Fibroblast of skin of right quadriceps (primary cell): Measurements from ENCODE around the gene AGRN.
A peak's percentile ranks its signal among the peaks of the same experiment; 100 is the strongest.

ENCODE experiments used
- DNase-seq: peaks from one replicate; pipeline ENCODE4 v3.0.0-alpha.2; 2013

Gene AGRN

DNA sequence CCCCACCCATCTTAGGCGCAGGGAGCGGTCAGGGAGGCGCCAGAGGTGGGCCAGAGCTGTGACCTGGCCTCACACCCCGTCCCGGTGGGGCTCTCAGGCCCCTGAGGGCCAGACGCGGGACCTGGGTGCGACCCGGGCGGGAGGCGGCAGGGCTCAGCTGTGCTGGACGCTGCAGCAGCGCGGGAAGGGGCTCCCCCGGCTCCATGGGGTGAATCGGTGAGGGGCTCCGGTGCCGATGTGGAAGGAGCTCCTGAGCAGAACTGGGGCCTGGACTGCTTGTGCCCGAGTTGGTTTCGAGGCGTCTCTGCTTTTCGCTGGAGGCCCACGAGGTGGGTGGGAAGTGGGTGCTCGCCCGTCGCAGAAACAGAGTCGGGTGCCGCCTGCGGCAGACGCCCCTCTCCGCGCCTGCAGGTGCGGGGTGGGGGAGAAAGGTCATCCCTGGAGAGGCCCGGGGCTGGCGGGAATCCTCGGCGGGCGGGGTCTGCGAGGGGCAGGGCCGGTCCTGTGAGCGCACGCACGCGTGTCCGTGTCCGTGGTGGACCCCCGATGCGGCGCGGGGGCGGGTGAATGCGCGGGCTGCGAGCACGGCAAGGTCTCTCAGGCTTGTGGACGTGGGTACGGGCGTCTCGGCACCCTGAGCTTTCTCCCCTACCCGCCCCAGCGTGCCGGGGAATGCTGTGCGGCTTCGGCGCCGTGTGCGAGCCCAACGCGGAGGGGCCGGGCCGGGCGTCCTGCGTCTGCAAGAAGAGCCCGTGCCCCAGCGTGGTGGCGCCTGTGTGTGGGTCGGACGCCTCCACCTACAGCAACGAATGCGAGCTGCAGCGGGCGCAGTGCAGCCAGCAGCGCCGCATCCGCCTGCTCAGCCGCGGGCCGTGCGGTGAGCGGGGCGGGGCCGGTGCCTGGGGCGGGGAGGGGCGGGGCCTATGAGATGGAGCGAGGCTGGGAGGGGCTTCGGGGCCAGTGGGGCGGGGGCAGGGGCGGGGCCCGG is 20.4 kb downstream of the AGRN start:
- peak; percentile 87 for DNase-seq

DNA sequence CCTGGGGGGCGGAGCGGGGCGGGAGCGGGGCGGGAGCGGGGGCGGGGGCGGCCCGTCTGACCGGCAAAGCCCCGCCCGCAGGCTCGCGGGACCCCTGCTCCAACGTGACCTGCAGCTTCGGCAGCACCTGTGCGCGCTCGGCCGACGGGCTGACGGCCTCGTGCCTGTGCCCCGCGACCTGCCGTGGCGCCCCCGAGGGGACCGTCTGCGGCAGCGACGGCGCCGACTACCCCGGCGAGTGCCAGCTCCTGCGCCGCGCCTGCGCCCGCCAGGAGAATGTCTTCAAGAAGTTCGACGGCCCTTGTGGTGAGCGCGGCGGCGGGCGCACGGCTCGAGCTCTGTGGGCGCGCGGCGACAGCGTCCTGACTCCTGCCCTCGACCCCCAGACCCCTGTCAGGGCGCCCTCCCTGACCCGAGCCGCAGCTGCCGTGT is 21.2 kb downstream of the AGRN start:
- no peak for DNase-seq

DNA sequence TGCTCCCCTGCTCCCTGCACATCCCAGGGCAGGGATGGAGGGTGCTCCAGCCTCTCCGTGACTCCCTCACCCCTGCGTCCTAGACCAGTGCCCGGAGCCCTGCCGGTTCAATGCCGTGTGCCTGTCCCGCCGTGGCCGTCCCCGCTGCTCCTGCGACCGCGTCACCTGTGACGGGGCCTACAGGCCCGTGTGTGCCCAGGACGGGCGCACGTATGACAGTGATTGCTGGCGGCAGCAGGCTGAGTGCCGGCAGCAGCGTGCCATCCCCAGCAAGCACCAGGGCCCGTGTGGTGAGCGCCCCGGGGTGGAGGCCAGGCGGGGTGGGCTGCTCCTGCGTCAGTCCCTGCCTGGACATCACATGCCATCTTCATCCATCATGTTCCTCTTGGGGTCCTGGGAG is 22.0 kb downstream of the AGRN start:
- DNase-seq: no peak

DNA sequence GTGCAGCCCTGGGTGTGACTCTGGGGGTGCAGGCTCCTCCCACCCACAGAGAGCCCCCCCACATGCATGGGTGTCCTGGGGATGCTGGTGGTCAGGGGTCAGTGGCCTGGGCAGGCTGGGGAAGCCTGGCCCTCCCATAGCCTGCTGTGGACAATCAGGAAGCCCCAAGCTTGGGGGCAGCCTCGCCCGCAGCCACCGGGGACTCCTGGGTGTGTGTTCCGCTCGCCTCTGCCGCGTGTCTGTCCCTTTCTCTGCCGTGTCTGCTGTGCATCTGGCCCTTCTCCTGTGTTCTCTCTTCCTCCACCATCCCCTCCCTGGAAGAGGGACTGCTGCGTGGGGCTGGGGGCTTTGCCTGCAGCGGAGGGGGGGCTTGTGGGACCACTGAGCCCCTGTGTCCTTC is 22.9 kb downstream of the AGRN start:
- no peak for DNase-seq

DNA sequence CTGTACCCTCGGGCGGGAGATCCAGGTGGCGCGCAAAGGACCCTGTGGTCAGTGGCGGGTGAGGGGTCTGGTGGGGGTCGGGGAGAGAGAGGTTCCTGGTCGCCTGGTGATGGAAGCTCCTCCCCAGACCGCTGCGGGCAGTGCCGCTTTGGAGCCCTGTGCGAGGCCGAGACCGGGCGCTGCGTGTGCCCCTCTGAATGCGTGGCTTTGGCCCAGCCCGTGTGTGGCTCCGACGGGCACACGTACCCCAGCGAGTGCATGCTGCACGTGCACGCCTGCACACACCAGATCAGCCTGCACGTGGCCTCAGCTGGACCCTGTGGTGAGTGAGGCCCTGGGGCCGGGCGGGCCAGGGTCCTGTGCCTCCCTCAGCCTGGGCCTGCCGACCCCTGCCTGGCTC is 23.5 kb downstream of the AGRN start:
- no peak for DNase-seq

DNA sequence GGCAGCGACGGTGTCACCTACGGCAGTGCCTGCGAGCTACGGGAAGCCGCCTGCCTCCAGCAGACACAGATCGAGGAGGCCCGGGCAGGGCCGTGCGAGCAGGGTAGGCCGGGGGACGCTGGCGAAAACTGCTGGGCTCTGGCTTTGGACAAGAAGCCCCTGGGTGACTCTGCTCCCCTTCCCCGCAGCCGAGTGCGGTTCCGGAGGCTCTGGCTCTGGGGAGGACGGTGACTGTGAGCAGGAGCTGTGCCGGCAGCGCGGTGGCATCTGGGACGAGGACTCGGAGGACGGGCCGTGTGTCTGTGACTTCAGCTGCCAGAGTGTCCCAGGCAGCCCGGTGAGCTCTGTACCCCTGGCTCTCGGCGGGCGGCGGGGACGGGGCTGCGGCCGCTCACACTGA is 24.0 kb downstream of the AGRN start:
- DNase-seq: no peak

DNA sequence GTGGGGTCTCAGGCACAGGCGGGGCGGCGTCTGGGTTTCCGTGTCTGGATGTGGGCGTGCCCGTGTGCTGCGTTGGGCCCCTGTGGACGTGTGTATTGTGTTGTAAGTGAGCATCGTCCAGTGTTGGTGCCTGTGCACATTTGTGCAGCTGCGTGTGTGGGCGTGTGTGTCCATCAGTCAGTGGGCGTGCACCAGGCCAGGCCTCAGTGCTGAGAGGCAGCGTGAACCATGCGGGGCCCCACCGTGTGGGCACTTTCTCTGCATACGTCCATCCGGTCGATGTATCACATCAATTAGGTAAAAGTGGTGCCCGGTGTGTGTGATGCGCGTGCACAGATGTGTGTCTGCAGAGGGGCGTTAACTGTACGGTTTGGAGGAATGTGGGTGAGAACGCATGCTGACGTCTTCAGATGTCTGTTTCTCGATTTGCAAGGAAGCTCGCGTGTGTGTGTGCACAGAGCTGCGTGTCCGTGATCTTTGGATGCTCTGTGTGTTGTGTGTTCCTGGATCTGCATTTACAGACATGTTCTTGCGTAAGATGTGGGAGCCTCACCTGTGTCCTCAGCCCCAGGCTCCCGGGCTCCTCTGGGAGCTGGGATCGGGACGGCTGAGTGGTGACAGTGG is 24.6 kb downstream of the AGRN start:
- DNase-seq: no peak

DNA sequence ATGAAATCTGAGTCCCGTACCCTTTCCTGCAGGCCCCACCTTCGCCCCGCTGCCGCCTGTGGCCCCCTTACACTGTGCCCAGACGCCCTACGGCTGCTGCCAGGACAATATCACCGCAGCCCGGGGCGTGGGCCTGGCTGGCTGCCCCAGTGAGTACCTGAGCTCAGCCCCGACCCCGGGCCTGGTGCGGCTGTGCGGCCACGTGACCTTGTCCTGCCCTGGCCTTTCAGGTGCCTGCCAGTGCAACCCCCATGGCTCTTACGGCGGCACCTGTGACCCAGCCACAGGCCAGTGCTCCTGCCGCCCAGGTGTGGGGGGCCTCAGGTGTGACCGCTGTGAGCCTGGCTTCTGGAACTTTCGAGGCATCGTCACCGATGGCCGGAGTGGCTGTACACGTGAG is 25.2 kb downstream of the AGRN start:
- no peak for DNase-seq

DNA sequence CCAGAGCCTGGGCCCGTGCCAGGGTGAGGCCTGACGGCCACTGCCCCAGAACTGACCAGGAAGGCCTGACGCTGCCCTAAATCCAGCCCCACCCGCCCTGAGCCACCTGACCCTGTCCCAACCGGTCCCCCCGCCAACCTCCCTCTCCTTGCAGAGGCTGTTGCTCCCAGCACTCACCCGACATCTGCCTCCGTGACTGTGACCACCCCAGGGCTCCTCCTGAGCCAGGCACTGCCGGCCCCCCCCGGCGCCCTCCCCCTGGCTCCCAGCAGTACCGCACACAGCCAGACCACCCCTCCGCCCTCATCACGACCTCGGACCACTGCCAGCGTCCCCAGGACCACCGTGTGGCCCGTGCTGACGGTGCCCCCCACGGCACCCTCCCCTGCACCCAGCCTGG is 26.3 kb downstream of the AGRN start:
- no peak for DNase-seq

DNA sequence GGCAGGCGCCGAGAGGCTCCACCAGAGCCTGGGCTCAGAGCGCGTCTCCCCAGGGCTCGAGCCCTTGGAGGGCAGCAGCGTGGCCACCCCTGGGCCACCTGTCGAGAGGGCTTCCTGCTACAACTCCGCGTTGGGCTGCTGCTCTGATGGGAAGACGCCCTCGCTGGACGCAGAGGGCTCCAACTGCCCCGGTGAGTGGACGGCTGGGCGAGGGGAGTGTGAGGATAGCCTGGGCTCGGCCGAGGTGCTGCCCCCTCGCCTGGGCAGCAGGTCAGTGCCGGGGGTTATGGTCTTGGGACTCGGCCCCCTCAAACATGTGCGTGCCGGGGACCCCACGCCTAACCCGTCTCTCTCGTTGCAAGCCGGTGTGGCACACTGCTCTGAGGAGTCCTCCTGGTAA is 26.8 kb downstream of the AGRN start:
- no peak for DNase-seq

DNA sequence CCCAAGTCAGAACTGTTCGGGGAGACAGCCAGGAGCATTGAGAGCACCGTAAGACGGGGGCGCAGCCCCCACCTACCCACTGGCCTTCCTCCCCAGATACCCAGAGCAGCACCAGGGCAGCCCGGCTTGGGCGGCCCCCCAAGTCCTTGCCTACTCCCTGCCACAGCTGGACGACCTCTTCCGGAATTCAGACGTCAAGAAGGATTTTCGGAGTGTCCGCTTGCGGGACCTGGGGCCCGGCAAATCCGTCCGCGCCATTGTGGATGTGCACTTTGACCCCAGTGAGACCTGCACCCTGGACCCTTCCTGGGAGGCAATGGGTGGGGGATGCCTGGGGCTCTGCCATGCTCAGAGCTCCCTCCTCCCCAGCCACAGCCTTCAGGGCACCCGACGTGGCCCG is 27.5 kb downstream of the AGRN start:
- no peak for DNase-seq

DNA sequence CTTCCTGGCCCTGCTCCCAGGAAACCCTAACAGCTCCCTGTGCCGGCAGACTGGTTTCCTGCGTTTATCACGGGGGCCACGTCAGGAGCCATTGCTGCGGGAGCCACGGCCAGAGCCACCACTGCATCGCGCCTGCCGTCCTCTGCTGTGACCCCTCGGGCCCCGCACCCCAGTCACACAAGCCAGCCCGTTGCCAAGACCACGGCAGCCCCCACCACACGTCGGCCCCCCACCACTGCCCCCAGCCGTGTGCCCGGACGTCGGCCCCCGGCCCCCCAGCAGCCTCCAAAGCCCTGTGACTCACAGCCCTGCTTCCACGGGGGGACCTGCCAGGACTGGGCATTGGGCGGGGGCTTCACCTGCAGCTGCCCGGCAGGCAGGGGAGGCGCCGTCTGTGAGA is 28.0 kb downstream of the AGRN start:
- no peak for DNase-seq

DNA sequence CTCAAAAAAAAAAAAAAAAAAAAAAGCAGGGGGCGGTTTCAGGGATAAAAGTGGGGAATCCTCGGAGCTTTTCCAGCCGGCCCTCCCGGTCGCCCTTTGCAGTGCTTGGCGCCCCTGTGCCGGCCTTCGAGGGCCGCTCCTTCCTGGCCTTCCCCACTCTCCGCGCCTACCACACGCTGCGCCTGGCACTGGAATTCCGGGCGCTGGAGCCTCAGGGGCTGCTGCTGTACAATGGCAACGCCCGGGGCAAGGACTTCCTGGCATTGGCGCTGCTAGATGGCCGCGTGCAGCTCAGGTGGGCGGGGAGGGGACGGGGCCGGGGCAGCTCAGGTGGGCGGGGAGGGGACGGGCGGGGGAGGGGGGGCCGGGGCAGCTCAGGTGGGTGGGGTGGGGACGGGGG is 28.8 kb downstream of the AGRN start:
- no peak for DNase-seq

DNA sequence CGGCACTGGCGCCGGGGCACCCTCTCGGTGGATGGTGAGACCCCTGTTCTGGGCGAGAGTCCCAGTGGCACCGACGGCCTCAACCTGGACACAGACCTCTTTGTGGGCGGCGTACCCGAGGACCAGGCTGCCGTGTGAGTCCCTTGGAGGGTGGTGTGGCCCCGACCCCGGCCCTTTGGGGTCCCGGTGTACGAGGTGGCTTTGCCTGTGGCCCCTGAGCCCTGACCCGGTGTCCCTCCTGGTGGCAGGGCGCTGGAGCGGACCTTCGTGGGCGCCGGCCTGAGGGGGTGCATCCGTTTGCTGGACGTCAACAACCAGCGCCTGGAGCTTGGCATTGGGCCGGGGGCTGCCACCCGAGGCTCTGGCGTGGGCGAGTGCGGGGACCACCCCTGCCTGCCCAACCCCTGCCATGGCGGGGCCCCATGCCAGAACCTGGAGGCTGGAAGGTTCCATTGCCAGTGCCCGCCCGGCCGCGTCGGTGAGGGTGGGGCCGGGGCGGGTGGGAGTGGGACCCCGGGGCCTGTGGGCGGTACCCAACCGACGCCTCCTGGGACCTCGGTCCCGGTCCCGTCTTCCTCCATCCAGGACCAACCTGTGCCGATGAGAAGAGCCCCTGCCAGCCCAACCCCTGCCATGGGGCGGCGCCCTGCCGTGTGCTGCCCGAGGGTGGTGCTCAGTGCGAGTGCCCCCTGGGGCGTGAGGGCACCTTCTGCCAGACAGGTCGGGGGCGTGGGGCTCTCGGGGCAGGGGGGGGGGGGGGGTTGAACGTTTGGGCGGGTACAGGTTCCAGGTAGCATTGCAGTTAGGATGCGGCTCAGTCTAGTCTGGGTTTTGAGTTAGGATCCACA is 29.6 kb downstream of the AGRN start:
- DNase-seq: no peak

DNA sequence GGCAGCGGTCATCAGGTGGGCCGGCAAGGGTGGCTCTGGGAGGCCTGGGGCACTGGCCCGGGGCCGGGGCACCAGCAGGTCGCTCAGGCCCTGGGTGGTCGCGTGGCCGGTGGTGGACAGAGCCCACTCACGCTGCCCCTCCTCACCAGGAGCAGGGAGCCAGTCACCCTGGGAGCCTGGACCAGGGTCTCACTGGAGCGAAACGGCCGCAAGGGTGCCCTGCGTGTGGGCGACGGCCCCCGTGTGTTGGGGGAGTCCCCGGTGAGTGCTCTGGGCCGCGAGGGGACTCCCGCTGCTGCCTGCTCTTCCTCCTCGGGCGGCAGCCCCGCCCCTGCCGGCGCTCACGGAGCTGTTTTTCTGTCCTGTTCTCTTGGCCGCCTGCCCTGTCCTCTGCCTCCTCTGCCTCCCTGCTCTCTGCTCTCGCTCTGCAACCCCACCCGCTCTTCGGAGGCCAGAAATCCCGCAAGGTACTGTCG is 30.7 kb downstream of the AGRN start:
- no peak for DNase-seq

DNA sequence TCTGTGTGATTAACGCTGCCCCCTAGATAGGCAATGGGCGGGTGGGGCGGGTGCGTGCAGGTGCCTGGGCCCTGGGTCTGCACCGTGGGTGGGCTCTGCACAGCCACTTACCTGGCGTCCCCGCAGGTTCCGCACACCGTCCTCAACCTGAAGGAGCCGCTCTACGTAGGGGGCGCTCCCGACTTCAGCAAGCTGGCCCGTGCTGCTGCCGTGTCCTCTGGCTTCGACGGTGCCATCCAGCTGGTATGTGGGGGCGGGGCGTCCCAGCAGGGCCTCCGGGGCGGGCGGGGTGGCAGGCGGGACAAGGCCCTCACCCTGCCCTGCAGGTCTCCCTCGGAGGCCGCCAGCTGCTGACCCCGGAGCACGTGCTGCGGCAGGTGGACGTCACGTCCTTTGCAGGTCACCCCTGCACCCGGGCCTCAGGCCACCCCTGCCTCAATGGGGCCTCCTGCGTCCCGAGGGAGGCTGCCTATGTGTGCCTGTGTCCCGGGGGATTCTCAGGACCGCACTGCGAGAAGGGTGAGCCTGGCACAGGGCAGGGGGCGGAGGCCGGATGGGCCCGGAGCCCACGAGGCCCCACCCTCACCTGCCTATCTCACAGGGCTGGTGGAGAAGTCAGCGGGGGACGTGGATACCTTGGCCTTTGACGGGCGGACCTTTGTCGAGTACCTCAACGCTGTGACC is 31.3 kb downstream of the AGRN start:
- no peak for DNase-seq

DNA sequence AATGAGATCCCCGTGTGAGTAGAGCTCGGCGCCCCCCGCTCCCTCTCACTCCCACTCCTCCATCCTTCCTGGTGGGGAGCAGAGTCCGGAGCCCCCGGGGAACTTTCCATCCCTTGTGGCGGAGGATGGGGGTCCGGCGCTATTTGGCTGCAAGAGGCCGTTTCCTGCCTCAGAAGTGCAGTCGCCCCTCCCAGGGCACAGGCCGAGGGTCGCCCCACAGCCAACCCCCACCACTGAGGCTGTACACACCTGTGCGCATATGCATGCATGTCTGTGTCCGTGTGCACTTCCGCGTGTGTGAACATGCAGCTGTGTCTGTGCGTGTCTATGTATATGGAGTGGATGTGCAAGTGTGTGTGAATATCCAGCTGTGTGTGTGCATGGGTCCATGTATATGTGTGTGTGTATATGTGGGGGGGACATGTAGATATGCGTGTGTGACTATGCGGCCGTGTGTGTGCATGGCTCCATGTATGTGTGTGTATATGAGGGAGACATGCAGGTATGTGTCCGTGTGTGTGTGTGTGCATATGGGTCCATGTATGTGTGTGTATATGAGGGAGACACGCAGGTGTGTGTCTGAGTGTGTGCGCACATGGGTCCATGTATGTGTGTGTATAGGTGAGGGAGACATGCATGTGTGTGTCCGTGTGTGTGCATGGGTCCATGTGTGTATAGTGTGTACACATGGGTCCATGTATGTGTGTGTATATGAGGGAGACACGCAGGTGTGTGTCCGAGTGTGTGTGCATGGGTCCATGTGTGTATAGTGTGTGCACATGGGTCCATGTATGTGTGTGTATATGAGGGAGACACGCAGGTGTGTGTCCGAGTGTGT is 32.3 kb downstream of the AGRN start:
- DNase-seq: no peak

DNA sequence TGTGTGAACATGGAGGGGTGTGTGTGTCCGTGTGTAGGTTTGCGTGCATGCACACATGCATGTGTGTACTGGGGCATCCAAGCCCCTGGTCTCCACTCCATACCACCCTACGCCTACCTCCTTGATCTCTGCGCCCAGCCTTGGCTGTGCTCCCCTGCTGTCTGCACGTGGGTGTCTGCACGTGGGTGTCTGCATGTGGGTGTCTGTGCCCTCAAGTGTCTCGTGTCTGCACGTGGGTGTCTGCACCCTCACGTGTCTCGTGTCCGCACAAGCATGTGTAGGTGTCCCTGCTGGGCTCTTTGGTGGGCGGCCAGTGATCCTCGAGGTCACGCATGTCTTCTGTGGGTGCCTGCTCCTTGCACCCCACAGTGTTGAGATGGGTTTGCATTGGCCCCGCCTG is 33.1 kb downstream of the AGRN start:
- DNase-seq: no peak

DNA sequence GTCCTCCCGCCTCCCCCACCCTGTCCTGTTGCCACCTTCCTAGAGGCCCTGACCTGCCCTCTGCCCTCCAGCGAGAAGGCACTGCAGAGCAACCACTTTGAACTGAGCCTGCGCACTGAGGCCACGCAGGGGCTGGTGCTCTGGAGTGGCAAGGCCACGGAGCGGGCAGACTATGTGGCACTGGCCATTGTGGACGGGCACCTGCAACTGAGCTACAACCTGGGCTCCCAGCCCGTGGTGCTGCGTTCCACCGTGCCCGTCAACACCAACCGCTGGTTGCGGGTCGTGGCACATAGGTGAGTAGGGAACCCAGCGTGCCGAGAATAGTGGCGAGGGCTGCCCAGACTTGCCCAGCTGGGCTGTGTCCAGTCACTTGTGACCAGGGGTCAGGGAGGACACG is 33.8 kb downstream of the AGRN start:
- no peak for DNase-seq

DNA sequence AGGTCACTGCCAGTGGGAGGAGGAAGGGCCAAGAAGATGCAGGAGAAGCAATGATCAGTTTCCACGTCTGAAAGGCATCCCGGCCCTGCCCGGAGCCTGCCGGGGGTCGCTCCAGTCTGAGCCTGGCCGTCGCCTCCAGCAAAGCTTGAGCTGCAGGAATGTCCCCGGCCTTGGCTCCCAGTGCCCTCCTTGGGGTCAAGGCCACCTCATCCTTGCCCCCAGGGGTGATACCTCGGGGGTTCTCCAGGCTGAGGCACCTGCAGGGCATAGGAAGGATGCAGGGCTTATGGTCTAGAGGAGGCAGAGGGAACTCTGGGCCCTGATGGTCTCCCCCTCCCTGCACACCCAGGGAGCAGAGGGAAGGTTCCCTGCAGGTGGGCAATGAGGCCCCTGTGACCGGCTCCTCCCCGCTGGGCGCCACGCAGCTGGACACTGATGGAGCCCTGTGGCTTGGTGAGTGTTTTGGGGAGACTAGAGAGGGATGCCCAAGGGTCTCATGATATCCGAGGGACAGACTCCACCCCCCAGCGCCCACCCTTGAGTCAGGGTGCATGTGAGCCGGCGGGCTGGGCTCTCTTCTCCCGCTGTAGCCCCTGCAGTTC is 34.3 kb downstream of the AGRN start:
- no peak for DNase-seq

DNA sequence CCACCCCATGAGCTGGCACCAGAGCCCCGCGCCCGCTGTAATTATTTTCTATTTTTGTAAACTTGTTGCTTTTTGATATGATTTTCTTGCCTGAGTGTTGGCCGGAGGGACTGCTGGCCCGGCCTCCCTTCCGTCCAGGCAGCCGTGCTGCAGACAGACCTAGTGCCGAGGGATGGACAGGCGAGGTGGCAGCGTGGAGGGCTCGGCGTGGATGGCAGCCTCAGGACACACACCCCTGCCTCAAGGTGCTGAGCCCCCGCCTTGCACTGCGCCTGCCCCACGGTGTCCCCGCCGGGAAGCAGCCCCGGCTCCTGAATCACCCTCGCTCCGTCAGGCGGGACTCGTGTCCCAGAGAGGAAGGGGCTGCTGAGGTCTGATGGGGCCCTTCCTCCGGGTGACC is 35.1 kb downstream of the AGRN start:
- DNase-seq: no peak
